ENCODE data around the gene ASRGL1. TPM values are rescaled to one million over a fixed set of nuclear protein-coding genes. Genes with fewer than 3 reads are reported as not detected.

The ASRGL1 gene
- total and polyA plus RNA-seq, 2 experiments from 2014 or later, result 6.9 to 21.5 TPM

DNA sequence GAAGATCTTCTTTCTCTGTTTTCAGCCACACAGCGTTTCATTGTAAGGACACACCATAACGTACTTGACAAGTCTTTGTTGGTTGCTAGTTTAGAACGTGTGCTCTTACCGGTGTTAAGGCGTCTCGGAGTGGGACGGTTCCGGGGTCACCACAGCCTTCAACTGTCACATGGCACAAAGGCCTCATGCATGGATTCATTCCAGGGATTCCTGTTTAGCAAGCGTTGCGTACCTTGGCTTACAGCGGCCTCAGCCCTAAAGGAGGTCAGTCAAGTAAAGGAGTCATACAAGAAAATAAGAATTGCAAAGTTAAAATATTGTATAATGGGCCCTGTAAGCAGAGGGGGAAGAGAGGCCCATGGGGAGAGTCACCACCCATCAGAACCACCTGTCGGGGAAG lies 79.3 kb downstream of the ASRGL1 start:
- no peaks in the 10 kb centered on the region for H3K9me3 ChIP-seq (ENCODE audit: low read depth)
- no peaks in the 10 kb centered on the region for H3K4me1 ChIP-seq (ENCODE audit: low read depth)
- no peak for TF ChIP-seq CTCF (IDR thresholded peaks at IDR 0.05; ENCODE audit: low read depth, low read length)
- no peaks in the 10 kb centered on the region for H3K27me3 ChIP-seq
- H3K27ac ChIP-seq, result no peak overlapping the region
- no peaks in the 10 kb centered on the region for H3K36me3 ChIP-seq
- no peak overlapping the region for H3K4me3 ChIP-seq
- DNase-seq (ENCODE audit: low read depth in 1 of 2, low spot score in 1 of 2), result no peak

DNA sequence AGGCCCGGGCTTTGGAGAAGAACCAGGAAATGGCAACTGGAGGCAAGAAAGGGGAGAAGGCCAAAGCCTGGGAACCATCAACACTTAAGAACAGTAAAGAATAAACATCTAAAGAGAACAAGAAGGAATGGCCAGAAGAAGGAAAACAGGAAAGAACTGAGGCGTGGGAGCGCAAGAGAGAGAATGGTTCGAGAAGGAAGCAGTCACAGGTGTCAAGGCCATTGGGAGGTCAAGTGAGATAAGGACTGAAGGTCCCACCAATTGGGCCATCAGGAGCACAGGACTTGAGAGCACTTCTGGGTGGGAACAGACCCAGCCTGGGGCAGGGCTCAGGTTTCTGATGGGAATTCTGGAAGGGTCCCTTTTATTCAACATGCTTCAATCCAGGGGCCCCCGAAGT lies 80.9 kb downstream of the ASRGL1 start:
- Histone ChIP-seq H3K27me3 (no peaks in the 10 kb centered on the region), H3K36me3 (no peaks in the 10 kb centered on the region), H3K27ac (no peak overlapping the region), H3K4me3 (no peak overlapping the region), H3K4me1 (ENCODE audit: low read depth) (no peaks in the 10 kb centered on the region), H3K9me3 (ENCODE audit: low read depth) (no peaks in the 10 kb centered on the region)
- TF ChIP-seq CTCF (IDR thresholded peaks at IDR 0.05; ENCODE audit: low read depth, low read length), result no peak
- no peak for DNase-seq (ENCODE audit: low read depth in 1 of 2, low spot score in 1 of 2)

DNA sequence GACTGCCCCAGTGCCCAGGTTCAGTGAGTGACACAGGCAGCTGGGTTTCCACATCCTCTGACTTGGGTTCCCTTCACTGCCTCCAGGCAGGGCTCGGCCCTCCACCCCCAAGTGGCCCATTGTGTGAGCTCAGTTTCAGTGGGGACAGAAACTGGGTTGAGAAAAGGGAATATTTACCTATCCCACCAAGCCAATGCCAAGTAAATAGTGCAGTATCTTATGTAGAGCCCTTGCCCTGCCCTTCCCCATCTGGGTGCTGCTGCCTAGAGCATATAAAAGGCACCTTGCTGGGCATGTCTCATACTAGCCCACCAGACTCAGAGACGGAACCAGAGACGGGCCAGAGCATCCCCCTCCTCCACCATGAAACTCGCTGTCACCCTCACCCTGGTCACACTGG lies 81.5 kb downstream of the ASRGL1 start, which contains the start of gene SCGB1A1:
TSS of gene SCGB1A1 (plus strand) at position 301 of the 400 bp plus-strand sequence. CDS start at position 364, 63 bp downstream.
- no peaks in the 10 kb centered on the region for H3K9me3 ChIP-seq (ENCODE audit: low read depth)
- no peaks in the 10 kb centered on the region for H3K36me3 ChIP-seq
- DNase-seq (ENCODE audit: low read depth in 1 of 2, low spot score in 1 of 2), result no peak
- H3K27ac ChIP-seq, result no peak within 1 kb of the TSS
- no peak within 1 kb of the TSS for H3K4me3 ChIP-seq
- H3K4me1 ChIP-seq (ENCODE audit: low read depth), result no peaks in the 10 kb centered on the region
- no peak for TF ChIP-seq CTCF (IDR thresholded peaks at IDR 0.05; ENCODE audit: low read depth, low read length)
- H3K27me3 ChIP-seq, result no peaks in the 10 kb centered on the region

DNA sequence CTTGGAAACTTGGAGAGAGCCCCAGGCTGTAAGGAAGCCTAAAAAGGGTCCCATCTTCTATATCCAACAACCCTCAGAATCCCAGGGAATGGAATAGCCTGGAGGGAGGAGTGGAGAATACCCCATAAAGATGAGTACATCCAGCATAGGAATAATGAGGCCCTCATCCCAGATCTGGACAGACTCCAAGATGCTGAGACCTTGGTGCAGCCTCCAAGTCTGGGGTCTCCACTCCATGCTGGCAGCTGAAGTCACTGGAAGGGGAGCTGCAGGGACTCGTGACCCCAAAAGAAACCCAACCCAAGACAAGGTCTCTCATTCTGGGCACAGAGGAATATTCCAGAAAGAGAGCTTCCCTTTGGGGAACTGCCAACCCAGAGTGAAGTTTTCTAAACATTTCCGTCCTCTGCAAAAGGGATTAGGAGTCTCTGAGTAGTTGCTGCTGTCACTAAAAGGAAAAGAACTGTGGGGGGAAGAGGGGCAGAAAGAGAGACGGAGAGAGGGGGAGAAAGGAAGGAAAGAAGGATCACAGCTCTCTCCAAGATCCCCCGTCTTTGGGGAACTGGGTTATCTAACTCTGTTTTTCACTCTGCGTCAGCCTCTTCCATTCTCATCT lies 82.2 kb downstream of the ASRGL1 start:
- DNase-seq (ENCODE audit: low read depth in 1 of 2, low spot score in 1 of 2), result no peak
- Histone ChIP-seq H3K4me3 (no peak overlapping the region), H3K36me3 (no peaks in the 10 kb centered on the region), H3K27me3 (no peaks in the 10 kb centered on the region), H3K27ac (no peak overlapping the region), H3K9me3 (ENCODE audit: low read depth) (no peaks in the 10 kb centered on the region), H3K4me1 (ENCODE audit: low read depth) (no peaks in the 10 kb centered on the region)
- TF ChIP-seq CTCF (IDR thresholded peaks at IDR 0.05; ENCODE audit: low read depth, low read length), result no peak

DNA sequence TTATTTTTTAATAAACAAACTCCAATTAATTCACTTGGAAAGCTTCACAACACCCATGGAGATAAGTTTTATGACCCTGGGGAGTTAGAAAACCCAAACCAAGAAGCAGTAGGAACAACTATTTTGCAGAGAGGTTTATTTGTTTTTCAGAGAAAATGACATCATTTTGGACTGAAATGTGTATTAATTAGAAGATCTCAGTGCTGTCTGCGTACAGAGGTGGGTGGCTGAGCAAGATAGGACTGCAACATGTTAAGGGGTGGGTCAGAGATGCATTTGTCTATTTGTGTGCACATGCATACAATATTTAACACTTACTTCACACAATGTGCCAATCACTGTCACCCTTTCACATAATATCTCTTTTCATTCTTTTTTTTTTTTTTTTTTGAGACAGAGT lies 82.7 kb downstream of the ASRGL1 start:
- Histone ChIP-seq H3K4me1 (ENCODE audit: low read depth) (no peaks in the 10 kb centered on the region), H3K36me3 (no peaks in the 10 kb centered on the region), H3K9me3 (ENCODE audit: low read depth) (no peaks in the 10 kb centered on the region), H3K27ac (no peak overlapping the region), H3K27me3 (no peaks in the 10 kb centered on the region), H3K4me3 (no peak overlapping the region)
- DNase-seq (ENCODE audit: low read depth in 1 of 2, low spot score in 1 of 2), result no peak
- TF ChIP-seq CTCF (IDR thresholded peaks at IDR 0.05; ENCODE audit: low read depth, low read length), result no peak

All from cardiac muscle cell (in vitro differentiated cells and primary cell).